Measurements from ENCODE around the gene CRACR2A.

The CRACR2A gene

DNA sequence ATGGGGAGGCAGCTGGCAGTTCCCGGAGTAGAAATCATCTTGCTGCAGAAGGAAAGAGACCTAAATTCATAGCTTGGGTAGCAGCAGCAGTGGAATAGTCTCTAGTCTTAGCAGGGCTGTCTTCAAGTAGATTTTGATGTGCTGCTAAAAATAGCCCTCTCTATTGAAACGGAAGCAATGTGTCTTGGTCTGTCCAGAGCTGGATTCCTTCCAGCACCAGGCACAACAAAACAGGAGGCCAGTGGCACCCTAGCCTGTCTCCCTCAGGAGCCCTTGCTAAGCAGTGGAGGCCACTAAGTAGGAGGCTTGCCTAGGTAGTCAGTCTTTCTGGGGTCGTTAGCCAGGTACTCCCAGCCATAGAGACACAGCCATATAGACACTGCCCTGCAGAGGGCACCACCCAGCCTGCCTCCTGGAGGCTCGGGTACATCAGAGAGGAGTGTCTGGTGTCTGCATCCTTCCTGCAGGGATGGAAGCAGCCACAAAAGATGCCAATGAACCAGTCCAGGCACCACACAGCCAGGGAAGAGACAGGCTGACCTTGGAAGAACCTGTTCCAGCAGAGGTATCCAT is 97.5 kb downstream of the CRACR2A start:
- peak; percentile 21 for DNase-seq (ENCODE audit: low read depth)
- TF ChIP-seq, protein P1, sequence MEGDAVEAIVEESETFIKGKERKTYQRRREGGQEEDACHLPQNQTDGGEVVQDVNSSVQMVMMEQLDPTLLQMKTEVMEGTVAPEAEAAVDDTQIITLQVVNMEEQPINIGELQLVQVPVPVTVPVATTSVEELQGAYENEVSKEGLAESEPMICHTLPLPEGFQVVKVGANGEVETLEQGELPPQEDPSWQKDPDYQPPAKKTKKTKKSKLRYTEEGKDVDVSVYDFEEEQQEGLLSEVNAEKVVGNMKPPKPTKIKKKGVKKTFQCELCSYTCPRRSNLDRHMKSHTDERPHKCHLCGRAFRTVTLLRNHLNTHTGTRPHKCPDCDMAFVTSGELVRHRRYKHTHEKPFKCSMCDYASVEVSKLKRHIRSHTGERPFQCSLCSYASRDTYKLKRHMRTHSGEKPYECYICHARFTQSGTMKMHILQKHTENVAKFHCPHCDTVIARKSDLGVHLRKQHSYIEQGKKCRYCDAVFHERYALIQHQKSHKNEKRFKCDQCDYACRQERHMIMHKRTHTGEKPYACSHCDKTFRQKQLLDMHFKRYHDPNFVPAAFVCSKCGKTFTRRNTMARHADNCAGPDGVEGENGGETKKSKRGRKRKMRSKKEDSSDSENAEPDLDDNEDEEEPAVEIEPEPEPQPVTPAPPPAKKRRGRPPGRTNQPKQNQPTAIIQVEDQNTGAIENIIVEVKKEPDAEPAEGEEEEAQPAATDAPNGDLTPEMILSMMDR (IDR thresholded peaks at IDR 0.05; ENCODE audit: low read length, missing control alignments): peak; percentile 47
- no peak overlapping the region for H3K4me3 ChIP-seq (replicated peaks; ENCODE audit: low read depth, low read length)

DNA sequence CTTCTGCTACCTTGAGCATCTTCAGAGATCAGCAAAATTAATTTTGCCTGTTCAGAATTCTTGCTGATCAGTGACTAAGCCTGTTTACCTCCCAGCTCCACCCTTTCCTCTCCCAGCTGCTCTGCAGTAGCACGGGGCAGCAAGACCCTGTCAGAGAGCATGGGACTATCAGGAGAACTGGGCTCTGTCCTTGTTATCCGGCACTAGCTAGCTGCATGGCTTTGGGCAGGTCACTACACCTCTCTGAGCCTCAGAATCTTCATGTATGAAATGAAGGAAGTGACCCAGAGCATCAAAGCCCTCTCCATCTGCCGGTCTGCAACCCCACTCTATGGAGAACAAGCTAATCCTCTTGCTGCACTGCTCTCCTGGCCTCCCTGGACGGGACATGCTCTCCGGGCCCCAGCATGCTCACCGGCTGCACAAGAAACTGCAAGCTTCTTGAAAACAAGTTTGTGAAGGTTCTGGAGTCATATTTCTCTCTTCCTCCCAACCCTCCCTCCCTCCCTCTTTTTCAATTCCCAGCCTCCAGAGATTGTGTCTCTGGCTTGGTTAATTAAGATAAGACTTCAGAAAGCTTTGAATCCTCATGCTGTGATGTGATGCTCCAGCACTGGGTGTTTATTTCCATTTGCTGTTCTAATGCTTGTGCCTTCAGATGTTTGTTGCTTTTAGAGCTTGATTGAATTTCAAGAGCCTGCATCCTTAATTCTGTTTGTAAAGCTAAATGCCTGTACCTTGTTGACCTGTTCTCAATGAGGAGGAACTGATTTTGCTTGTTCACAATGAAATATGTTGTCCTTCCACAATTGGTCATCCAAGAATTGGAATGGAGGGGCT is 101.1 kb downstream of the CRACR2A start:
- H3K4me3 ChIP-seq (replicated peaks; ENCODE audit: low read depth, low read length): no peak overlapping the region
- DNase-seq (ENCODE audit: low read depth): no peak
- TF ChIP-seq, protein P1 (IDR thresholded peaks at IDR 0.05; ENCODE audit: low read length, missing control alignments): no peak

DNA sequence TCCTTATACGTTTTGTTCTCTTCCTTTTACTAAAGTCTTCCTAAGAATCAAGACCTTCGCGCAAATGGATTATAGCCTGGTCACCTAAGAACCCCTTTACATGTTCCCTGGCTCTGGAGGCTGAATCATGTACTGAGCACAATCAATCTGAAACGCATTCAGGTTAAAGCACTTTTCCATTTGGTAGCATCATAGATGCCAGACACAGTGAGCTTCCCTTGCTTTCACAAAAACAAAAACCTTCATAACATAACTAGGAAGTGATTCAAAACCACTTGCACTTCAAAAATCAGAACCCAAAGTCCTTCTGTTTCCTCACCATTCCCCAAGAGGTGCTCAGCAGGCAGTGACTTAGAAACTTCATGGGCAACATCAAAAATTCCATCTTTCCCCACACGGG is 105.4 kb downstream of the CRACR2A start:
- DNase-seq (ENCODE audit: low read depth): no peak
- H3K4me3 ChIP-seq (replicated peaks; ENCODE audit: low read depth, low read length): no peak overlapping the region
- TF ChIP-seq, protein P1 (IDR thresholded peaks at IDR 0.05; ENCODE audit: low read length, missing control alignments): no peak

DNA sequence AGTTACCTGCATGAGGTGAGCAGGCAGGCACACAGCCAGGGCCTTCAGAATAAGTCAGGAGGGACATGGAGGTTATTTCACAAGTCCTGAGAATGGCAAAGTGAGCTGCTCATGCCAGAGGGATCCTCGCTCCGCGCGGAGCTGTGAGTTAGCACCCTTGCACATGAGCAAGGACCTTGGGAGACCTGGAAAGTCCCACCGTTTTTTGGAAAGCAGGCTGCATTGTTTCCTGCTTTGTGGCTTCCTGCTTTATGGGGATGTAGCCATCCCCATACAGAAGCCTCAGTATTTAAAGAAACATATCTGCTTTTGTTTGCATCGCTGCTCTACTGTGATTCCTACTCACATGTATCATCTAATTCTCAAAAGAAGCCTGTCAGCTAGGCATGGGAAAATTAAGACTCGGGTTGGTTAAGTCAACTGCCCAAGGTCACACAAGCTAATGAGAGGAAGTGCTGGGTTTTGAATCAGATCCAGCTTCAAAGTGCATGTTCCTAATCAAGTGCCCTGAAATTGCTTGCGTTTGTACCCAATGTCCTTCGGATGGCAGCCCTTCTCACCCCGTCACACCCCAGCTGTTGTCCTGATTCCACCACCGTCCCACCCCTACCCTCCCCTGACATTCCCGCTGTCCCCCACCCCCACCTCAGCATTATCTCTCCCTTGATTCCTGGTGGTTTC is 106.2 kb downstream of the CRACR2A start:
- TF ChIP-seq, protein P1 (IDR thresholded peaks at IDR 0.05; ENCODE audit: low read length, missing control alignments): no peak
- DNase-seq (ENCODE audit: low read depth): peak; percentile 32
- H3K4me3 ChIP-seq (replicated peaks; ENCODE audit: low read depth, low read length): no peak overlapping the region

- no peak overlapping the region for H3K4me3 ChIP-seq (replicated peaks; ENCODE audit: low read depth, low read length)
- TF ChIP-seq, protein P1 (IDR thresholded peaks at IDR 0.05; ENCODE audit: low read length, missing control alignments): no peak
- no peak for DNase-seq (ENCODE audit: low read depth)
These were observed 107.8 kb downstream of the CRACR2A start for GRCh38 chr12:3645091-3645490.

DNA sequence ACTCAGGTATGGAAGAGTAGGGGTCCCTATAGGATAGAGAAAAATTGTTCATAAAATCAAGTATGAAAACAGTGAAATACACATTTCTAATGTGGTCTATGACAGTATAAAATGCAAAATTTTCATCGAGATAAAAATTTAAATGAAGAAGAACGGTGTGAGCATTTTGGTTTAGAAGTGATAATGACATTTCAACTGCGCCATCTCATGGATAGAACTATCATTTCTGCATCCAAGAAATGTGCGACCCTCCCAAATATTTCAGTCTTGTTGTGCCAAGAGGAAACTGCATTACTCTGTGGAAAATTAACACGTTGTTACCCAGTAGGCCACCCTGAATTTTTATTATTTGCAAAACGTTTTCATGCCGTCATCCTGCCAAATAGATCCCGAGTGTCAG is 108.8 kb downstream of the CRACR2A start:
- DNase-seq (ENCODE audit: low read depth): no peak
- TF ChIP-seq, protein P1 (IDR thresholded peaks at IDR 0.05; ENCODE audit: low read length, missing control alignments): no peak

More for the DNA sequence above, 108.8 kb downstream of the CRACR2A start:
- H3K4me3 ChIP-seq (replicated peaks; ENCODE audit: low read depth, low read length): no peak overlapping the region
